CD4-positive, alpha-beta memory T cell (primary cell): Measurements from ENCODE around the gene ANKRD22. TPM values are rescaled to one million over a fixed set of nuclear protein-coding genes. Genes with fewer than 3 reads are reported as not detected.

Source experiments
- CTCF ChIA-PET: fragments of 350-600 bp; sonication (Branson Sonifier 250); formaldehyde crosslinking; loops from one replicate; lab custom pipeline; 2021; ENCODE audit warnings: inconsistent platforms; ENCODE audit not compliant: partially characterized antibody; lab: Charles Lee
- POLR2A ChIA-PET: fragments of 350-600 bp; sonication (Branson Sonifier 250); formaldehyde crosslinking; loops from one replicate; lab custom pipeline; 2021; ENCODE audit not compliant: partially characterized antibody; lab: Charles Lee
- DNase-seq, 5 donors: peaks; one replicate each; pipeline versions ENCODE4 v3.0.0 to v3.0.0-alpha.2; 2020 to 2022; ENCODE audit warnings: mixed read lengths in 1 of 5
- H3K27ac ChIP-seq: one replicate; pipeline ENCODE4 v1.7.0; 2013; ENCODE audit warnings: low read depth, low read length
- H3K27me3 ChIP-seq: 2 replicates; pipeline ENCODE4 v1.7.0; 2013; ENCODE audit warnings: mild to moderate bottlenecking, low read length, moderate library complexity; ENCODE audit not compliant: insufficient read depth
- H3K36me3 ChIP-seq: 2 replicates; pipeline ENCODE4 v1.7.0; 2013; ENCODE audit warnings: mild to moderate bottlenecking, low read length, moderate library complexity; ENCODE audit not compliant: insufficient read depth
- H3K4me1 ChIP-seq: 2 replicates; pipeline ENCODE4 v1.7.0; 2013; ENCODE audit warnings: mild to moderate bottlenecking, low read length, moderate library complexity; ENCODE audit not compliant: insufficient read depth
- H3K4me3 ChIP-seq, 2 donors: one replicate each; pipeline ENCODE4 v1.7.0; 2013; ENCODE audit warnings: low read length in 2 of 2, mild to moderate bottlenecking in 1 of 2
- H3K9me3 ChIP-seq, 2 donors: one replicate each; pipeline ENCODE4 v1.7.0; 2013; ENCODE audit warnings: low read length in 2 of 2, control low read depth in 1 of 2; ENCODE audit not compliant: control insufficient read depth in 1 of 2
- H3K27ac Mint-ChIP-seq, 7 donors: one replicate each; pipeline ENCODE4 v1.8.0; 2020 to 2021; ENCODE audit warnings: mixed read lengths in 7 of 7, mild to moderate bottlenecking in 6 of 7, inconsistent platforms in 3 of 7, moderate library complexity in 3 of 7
- H3K27me3 Mint-ChIP-seq, 2 donors: one replicate each; pipeline ENCODE4 v1.8.0; 2020 to 2021; ENCODE audit warnings: mixed read lengths in 2 of 2
- H3K36me3 Mint-ChIP-seq, 2 donors: one replicate each; pipeline ENCODE4 v1.8.0; 2020 to 2021; ENCODE audit warnings: mixed read lengths in 2 of 2, inconsistent platforms in 1 of 2, mild to moderate bottlenecking in 1 of 2
- H3K4me1 Mint-ChIP-seq, 4 donors: one replicate each; pipeline ENCODE4 v1.8.0; 2020 to 2021; ENCODE audit warnings: mixed read lengths in 4 of 4, mild to moderate bottlenecking in 1 of 4
- H3K4me3 Mint-ChIP-seq, 8 donors: one replicate each; pipeline ENCODE4 v1.8.0; 2020 to 2021; ENCODE audit warnings: mixed read lengths in 8 of 8, mild to moderate bottlenecking in 7 of 8, moderate library complexity in 6 of 8, inconsistent platforms in 3 of 8
- H3K9me3 Mint-ChIP-seq, 8 donors: one replicate each; pipeline ENCODE4 v1.8.0; 2020 to 2021; ENCODE audit warnings: mixed read lengths in 8 of 8, mild to moderate bottlenecking in 5 of 8, inconsistent platforms in 3 of 8, moderate library complexity in 1 of 8
- intact Hi-C: fragments of 100-400 bp; cut with micrococcal nuclease; formaldehyde crosslinking; loops from one replicate; pipeline ENCODE4 v1.15.1; 2023
- polyA plus RNA-seq, 2 donors: library from polyadenylated mRNA; unstranded; fragments of 300-500 nt; fragmentation: Illumina TruSeq; gene quantifications; one replicate each; pipeline ENCODE4 v1.2.3, GENCODE V29; 2021
- total RNA-seq, 2 experiments: library from RNA; stranded (reverse); gene quantifications; one replicate each; pipeline ENCODE4 v1.2.3, GENCODE V29; 2021

The ANKRD22 gene
- total and polyA plus RNA-seq, 4 experiments from 2014 or later = 0.58 TPM; not detected in 3

DNA sequence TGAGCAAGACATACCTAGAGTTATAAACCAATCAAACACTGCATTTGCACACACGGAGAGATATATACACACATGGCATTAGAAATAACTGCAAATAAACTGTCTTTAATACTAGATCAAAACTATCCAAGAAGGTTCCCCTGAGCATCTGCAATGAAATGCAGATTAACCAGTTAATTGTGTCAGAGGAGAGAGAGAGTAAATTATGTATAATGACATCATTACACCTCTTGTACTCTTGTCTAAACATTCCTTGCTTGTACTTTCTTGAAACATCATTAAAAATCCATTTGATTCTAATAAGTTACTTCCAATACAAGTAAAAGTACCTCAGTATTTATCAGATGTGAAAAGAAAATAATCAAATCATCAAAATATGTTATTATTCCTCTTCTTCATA lies 932 bp downstream of the ANKRD22 start:
- no peaks in the 10 kb centered on the region for H3K36me3 Mint-ChIP-seq
- H3K4me1 Mint-ChIP-seq = peaks cover 0 to 5% (median 3%) of the 10 kb centered on the region in 4 donors
- Histone ChIP-seq H3K9me3 (no peaks in the 10 kb centered on the region), H3K36me3 (no peaks in the 10 kb centered on the region), H3K4me3 (no peak overlapping the region), H3K27ac (no peak overlapping the region), H3K27me3 (no peaks in the 10 kb centered on the region), H3K4me1 (no peaks in the 10 kb centered on the region)
- H3K4me3 Mint-ChIP-seq = no peak overlapping the region
- H3K27me3 Mint-ChIP-seq = no peaks in the 10 kb centered on the region
- H3K9me3 Mint-ChIP-seq = no peaks in the 10 kb centered on the region
- ChIA-PET POLR2A (no interaction called here), CTCF (interaction anchor here (1.3 kb wide), 1 partner anchor 15 kb away, joined by 7 read pairs; no protein-coding TSS in a partner anchor)
- intact Hi-C loops = no loop called here
- DNase-seq = no peak
- no peak overlapping the region for H3K27ac Mint-ChIP-seq

DNA sequence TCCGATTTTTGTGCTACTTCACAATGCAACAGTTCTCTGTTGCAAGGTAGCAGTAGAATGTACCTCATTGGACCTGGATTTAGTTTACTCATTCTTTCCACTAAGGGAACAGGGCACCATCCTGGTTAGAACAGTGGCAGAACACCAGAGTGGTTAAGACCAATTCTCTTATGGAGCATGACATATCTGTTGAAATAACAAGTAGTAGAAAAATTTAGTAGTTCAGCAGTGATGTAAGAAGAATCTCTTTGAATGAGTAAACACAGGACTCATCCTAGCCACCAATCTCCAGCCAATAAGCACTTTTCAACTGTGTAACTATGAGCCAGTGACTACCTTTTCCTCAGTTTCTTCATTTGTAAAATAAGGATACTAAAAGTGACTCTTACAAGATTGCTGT lies 2.4 kb downstream of the ANKRD22 start:
- no peak for DNase-seq
- Histone ChIP-seq H3K4me3 (no peak overlapping the region), H3K27me3 (no peaks in the 10 kb centered on the region), H3K4me1 (no peaks in the 10 kb centered on the region), H3K9me3 (no peaks in the 10 kb centered on the region), H3K27ac (no peak overlapping the region), H3K36me3 (no peaks in the 10 kb centered on the region)
- Mint-ChIP-seq H3K9me3 (no peaks in the 10 kb centered on the region), H3K4me3 (no peak overlapping the region), H3K36me3 (no peaks in the 10 kb centered on the region), H3K4me1 (peaks cover 0 to 5% (median 3%) of the 10 kb centered on the region in 4 donors), H3K27ac (no peak overlapping the region), H3K27me3 (peaks cover 2 to 3% of the 10 kb centered on the region in 2 donors)
- POLR2A ChIA-PET = no interaction called here
- intact Hi-C loops = no loop called here
- CTCF ChIA-PET = interaction anchor here (1.2 kb wide), 1 partner anchor 33 kb away, joined by 3 read pairs; no protein-coding TSS in a partner anchor

DNA sequence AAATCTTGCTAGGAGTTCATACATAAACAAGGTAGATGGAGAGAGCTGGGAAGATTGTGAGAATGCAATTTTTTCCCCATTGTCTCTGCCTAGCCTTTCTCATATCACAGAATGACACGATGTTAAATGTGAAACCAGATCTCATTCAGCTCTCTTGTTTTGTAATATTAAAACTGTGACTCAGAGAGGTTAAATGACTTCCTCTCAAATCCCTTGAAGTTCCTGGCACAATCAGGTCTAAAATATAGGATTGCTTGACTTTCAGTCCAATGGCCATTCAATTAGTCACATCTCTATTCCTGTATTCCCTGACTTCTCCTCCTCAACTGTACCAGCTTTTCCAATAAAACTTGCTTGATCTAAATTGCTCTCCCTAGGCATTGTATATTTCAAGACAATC lies 3.1 kb downstream of the ANKRD22 start:
- Histone ChIP-seq H3K4me3 (no peak overlapping the region), H3K4me1 (no peaks in the 10 kb centered on the region), H3K27ac (no peak overlapping the region), H3K36me3 (no peaks in the 10 kb centered on the region), H3K27me3 (no peaks in the 10 kb centered on the region), H3K9me3 (no peaks in the 10 kb centered on the region)
- no peaks in the 10 kb centered on the region for H3K9me3 Mint-ChIP-seq
- no peak overlapping the region for H3K4me3 Mint-ChIP-seq
- POLR2A ChIA-PET = no interaction called here
- CTCF ChIA-PET = interaction anchor here (0.9 kb wide), 1 partner anchor 12 kb away, joined by 5 read pairs; no protein-coding TSS in a partner anchor
- H3K27ac Mint-ChIP-seq = peak overlapping the region in 1 of 7 donors; percentile 13
- intact Hi-C loops = no loop called here
- H3K4me1 Mint-ChIP-seq = peaks cover 0 to 5% (median 3%) of the 10 kb centered on the region in 4 donors
- DNase-seq = no peak
- peaks cover 5 to 6% of the 10 kb centered on the region in 2 donors for H3K27me3 Mint-ChIP-seq
- no peaks in the 10 kb centered on the region for H3K36me3 Mint-ChIP-seq

DNA sequence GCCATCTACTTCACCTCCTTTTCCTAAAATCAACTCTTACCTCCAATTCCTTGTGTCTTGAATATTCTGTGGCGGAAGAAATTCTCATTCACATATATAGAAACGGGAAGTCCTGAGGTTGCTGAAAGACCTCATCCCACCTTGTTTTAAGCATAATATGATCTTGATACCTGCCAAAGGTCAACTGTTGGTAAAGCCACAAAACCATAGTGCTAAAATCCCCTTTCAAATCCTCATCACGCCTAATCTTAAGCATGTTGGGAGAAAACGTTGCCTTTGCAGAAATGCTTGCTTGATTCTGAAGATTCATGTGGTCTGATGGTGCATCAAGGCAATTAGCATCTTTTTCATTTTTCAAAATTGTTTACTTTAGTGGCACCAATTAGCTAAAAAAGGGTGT lies 8.5 kb downstream of the ANKRD22 start:
- Mint-ChIP-seq H3K9me3 (no peaks in the 10 kb centered on the region), H3K27ac (no peak overlapping the region), H3K4me1 (no peaks in the 10 kb centered on the region), H3K27me3 (peaks cover 5 to 6% of the 10 kb centered on the region in 2 donors), H3K36me3 (no peaks in the 10 kb centered on the region), H3K4me3 (no peak overlapping the region)
- H3K27ac ChIP-seq = no peak overlapping the region
- H3K9me3 ChIP-seq = no peaks in the 10 kb centered on the region
- no peaks in the 10 kb centered on the region for H3K36me3 ChIP-seq
- no peaks in the 10 kb centered on the region for H3K27me3 ChIP-seq
- DNase-seq = no peak
- ChIA-PET POLR2A (no interaction called here), CTCF (interaction anchor here (5.1 to 5.3 kb wide), 2 partner anchors 7 to 90 kb away, joined by 35 to 41 read pairs; no protein-coding TSS in a partner anchor)
- H3K4me3 ChIP-seq = no peak overlapping the region
- intact Hi-C loops = no loop called here
- no peaks in the 10 kb centered on the region for H3K4me1 ChIP-seq

DNA sequence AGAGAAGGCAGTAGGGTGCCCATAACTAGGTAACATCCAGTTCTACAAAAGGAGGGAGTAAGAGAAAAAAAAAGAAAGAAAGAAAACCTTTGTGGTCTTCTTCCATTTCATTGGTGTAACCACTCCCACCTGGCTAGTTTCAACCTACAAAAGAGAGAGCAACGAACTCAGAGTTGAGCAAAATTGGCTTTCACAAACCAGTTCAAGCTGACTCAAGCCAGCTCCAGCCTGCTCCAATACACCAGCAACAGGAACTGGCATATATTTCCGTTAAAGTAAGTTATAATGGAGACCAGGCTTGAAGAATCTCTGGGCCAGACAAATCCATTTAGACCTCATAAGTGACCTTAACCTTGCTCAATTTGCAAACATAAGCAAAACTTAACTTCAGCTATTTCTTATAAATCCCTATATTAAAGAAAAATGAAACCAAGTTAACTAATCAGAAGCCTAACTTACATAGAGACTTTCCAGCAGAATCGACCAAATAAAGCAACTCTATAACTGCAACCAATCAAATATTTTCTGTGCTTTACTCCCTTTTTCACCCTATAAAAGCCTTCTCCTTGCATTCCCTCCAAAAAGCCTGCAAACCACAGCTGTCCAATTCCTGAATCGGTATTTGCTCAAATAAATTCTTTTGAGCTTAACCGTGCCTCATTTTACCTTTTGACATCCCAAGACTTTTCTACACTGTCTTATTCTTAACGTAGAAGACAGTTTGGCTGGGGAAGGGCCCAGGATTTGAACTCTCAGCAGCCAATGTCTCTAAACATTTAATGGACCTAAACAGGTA lies 10.1 kb downstream of the ANKRD22 start:
- Mint-ChIP-seq H3K27me3 (peaks cover 5 to 6% of the 10 kb centered on the region in 2 donors), H3K4me3 (no peak overlapping the region), H3K9me3 (no peaks in the 10 kb centered on the region), H3K36me3 (no peaks in the 10 kb centered on the region), H3K4me1 (no peaks in the 10 kb centered on the region), H3K27ac (peak overlapping the region in 1 of 7 donors; percentile 19)
- DNase-seq = no peak
- no peaks in the 10 kb centered on the region for H3K36me3 ChIP-seq
- POLR2A ChIA-PET = interaction anchor here (1.4 kb wide), 1 partner anchor 10 kb away, joined by 3 read pairs; no protein-coding TSS in a partner anchor
- CTCF ChIA-PET = interaction anchor here (0.6 to 5.3 kb wide), 5 partner anchors 12 to 373 kb away, joined by 3 to 41 read pairs (median 3); no protein-coding TSS in a partner anchor
- no peak overlapping the region for H3K4me3 ChIP-seq
- intact Hi-C loops = no loop called here
- H3K27ac ChIP-seq = no peak overlapping the region
- no peaks in the 10 kb centered on the region for H3K4me1 ChIP-seq
- H3K27me3 ChIP-seq = no peaks in the 10 kb centered on the region
- H3K9me3 ChIP-seq = no peaks in the 10 kb centered on the region

DNA sequence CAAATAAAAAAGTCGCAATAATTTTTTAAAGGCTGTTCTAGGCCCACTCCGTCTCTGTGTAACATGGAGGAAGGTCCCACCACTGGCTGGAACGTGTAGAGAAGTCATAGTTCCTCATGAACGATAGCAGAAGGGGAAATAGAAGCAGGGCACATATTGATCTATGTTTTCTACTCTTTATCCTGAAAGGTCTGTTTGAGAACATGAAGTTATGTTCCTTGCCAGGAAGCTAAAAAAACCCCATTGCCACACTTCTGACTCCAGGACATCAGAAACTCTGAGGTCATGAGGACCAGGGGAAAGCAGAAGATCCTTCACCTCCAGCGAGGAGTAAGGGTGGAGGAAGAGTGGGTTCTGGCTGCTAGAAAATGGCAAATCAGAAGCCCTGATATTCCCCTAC lies 10.8 kb downstream of the ANKRD22 start:
- Histone ChIP-seq H3K4me3 (no peak overlapping the region), H3K27me3 (no peaks in the 10 kb centered on the region), H3K9me3 (no peaks in the 10 kb centered on the region), H3K27ac (no peak overlapping the region), H3K4me1 (peaks cover 2% of the 10 kb centered on the region), H3K36me3 (no peaks in the 10 kb centered on the region)
- no peak overlapping the region for H3K27ac Mint-ChIP-seq
- H3K9me3 Mint-ChIP-seq = no peaks in the 10 kb centered on the region
- ChIA-PET POLR2A (interaction anchor here (1.4 kb wide), 1 partner anchor 9 kb away, joined by 3 read pairs; no protein-coding TSS in a partner anchor), CTCF (interaction anchor here (1.0 to 5.3 kb wide), 4 partner anchors 12 to 100 kb away, joined by 3 to 41 read pairs (median 3); no protein-coding TSS in a partner anchor)
- H3K27me3 Mint-ChIP-seq = peaks cover 5 to 6% of the 10 kb centered on the region in 2 donors
- intact Hi-C loops = no loop called here
- no peak for DNase-seq
- H3K36me3 Mint-ChIP-seq = no peaks in the 10 kb centered on the region
- no peak overlapping the region for H3K4me3 Mint-ChIP-seq
- no peaks in the 10 kb centered on the region for H3K4me1 Mint-ChIP-seq

DNA sequence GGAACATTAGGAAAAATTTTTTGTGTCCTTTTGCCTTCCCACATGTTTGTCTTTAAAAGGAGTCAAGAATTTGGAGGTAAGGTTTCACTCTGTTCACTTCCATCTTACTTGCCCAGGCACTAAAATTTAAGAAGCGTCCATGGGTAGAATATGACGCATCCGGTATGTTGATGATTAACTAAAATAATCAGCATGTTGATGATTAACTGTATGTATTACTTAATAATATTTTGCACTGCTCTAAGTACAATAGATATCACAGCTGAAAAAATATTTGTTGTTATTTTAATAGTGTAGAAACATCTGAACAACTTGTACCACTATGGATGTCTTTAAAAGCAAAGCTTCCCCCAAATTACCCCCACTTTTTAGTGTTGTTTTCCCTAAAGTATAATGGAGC lies 11.5 kb downstream of the ANKRD22 start:
- Histone ChIP-seq H3K27me3 (no peaks in the 10 kb centered on the region), H3K4me3 (no peak overlapping the region), H3K4me1 (peaks cover 9% of the 10 kb centered on the region), H3K27ac (no peak overlapping the region), H3K36me3 (no peaks in the 10 kb centered on the region), H3K9me3 (no peaks in the 10 kb centered on the region)
- intact Hi-C loops = no loop called here
- Mint-ChIP-seq H3K4me1 (no peaks in the 10 kb centered on the region), H3K27ac (no peak overlapping the region), H3K9me3 (no peaks in the 10 kb centered on the region), H3K27me3 (peaks cover 2 to 4% of the 10 kb centered on the region in 2 donors), H3K36me3 (no peaks in the 10 kb centered on the region), H3K4me3 (no peak overlapping the region)
- CTCF ChIA-PET = interaction anchor here (0.8 to 5.3 kb wide), 3 partner anchors 13 to 93 kb away, joined by 3 to 41 read pairs (median 4); no protein-coding TSS in a partner anchor
- DNase-seq = no peak
- POLR2A ChIA-PET = interaction anchor here (1.0 to 1.4 kb wide), 2 partner anchors 8 to 44 kb away, joined by 3 read pairs; no protein-coding TSS in a partner anchor
